ENCODE measurements around the gene ZC3H18. TPM values are rescaled to one million over a fixed set of nuclear protein-coding genes. Genes with fewer than 3 reads are reported as not detected.

ZC3H18 gene
- total RNA-seq, 5 donors from 2014 or later (not counting 1 experiment from before 2014, with no cell fraction given) = 87.0 to 111 (median 91.5) TPM

DNA sequence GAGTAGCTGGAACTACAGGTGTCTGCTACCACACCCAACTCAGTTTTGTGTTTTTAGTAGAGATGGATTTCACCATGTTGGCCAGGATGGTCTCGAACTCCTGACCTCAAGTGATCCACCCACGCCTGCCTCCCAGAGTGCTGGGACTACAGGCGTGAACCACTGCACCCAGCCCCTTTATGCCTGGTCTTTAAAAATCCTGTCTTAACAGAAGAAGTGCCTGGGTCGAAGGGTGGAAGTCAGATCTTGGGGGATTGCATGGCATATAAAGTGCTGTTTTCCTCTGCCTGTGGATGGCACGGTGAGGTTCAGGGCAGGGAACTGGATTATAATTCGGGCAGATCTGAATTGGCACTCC, 30.3 kb downstream of the ZC3H18 start:
- ATAC-seq (replicated peaks in 1 of 4) (no peak), DNase-seq (no peak)
- Mint-ChIP-seq H3K36me3 (peaks cover 34% of the 10 kb centered on the region), H3K4me1 (peaks cover 0 to 9% (median 3%) of the 10 kb centered on the region in 3 donors), H3K4me3 (no peak overlapping the region), H3K9me3 (no peaks in the 10 kb centered on the region), H3K27ac (no peak overlapping the region), H3K27me3 (no peaks in the 10 kb centered on the region)
- no peaks in the 10 kb centered on the region for H3K4me1 ChIP-seq (ENCODE audit: control insufficient read depth in 1 of 2, extremely low read depth in 1 of 2, insufficient read depth in 2 of 2, low read length in 2 of 2)
- no peak overlapping the region for H3K27ac ChIP-seq (ENCODE audit: low read length)
- WGBS (ENCODE audit: insufficient coverage) = 100% methylated on average over 2 of the region's 6 CpGs
- ChIA-PET CTCF (no interaction called here), POLR2A (no interaction called here)
- no peaks in the 10 kb centered on the region for H3K9me3 ChIP-seq
- peaks cover 29 to 59% of the 10 kb centered on the region in 2 donors for H3K36me3 ChIP-seq (ENCODE audit: control insufficient read depth in 2 of 2, extremely low read depth in 1 of 2, insufficient read depth in 1 of 2, low read length in 1 of 2)
- H3K4me3 ChIP-seq (ENCODE audit: control insufficient read depth in 1 of 2, extremely low read depth in 1 of 2, low read length in 1 of 2) = no peak overlapping the region
- H3K27me3 ChIP-seq (replicated peaks in 1 of 2; ENCODE audit: control insufficient read depth in 2 of 2, extremely low read depth in 1 of 2, insufficient read depth in 2 of 2, low read length in 1 of 2) = no peaks in the 10 kb centered on the region

DNA sequence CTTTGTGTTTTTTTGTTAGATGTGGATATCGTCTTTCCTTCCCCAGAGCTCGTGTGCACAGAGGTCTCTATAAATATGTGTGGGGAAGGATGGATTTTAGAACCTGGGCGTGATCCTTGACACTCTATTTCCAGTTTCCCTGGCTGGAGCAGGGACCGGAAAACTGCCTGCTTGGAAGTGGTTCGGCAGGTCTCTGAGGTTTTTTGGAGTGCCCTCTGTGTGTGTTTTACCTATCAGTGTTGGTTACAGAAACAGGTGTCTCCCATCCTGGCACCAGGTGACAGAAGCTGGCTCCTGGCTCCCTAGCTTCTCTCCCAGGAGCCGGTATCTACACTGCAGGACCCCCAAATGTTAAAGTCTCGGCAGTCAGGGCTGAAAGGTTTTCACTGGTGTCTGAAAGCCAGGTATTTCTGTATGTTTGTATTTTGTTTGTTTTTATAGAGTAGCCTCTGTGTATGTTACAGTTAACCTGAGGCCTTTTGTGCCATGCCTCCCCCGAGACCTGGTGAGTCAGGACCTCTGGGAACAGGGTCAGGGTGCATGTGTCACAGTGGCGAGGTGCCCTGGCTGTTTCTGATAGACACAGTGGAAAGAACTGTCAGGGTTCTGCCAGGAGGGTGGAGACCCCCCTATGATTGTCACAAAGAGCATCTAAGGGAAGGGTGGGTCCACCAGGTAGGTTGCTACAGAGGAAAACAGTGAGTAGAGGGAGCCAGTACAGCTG, 31.3 kb downstream of the ZC3H18 start:
- no peaks in the 10 kb centered on the region for H3K9me3 ChIP-seq
- peaks cover 31% of the 10 kb centered on the region for H3K36me3 Mint-ChIP-seq
- H3K4me1 ChIP-seq (ENCODE audit: control insufficient read depth in 1 of 2, extremely low read depth in 1 of 2, insufficient read depth in 2 of 2, low read length in 2 of 2) = no peaks in the 10 kb centered on the region
- no peak for ATAC-seq (replicated peaks in 1 of 4)
- H3K27me3 ChIP-seq (replicated peaks in 1 of 2; ENCODE audit: control insufficient read depth in 2 of 2, extremely low read depth in 1 of 2, insufficient read depth in 2 of 2, low read length in 1 of 2) = no peaks in the 10 kb centered on the region
- peaks cover 0 to 9% (median 0%) of the 10 kb centered on the region in 3 donors for H3K4me1 Mint-ChIP-seq
- no peaks in the 10 kb centered on the region for H3K27me3 Mint-ChIP-seq
- no peak overlapping the region for H3K27ac Mint-ChIP-seq
- POLR2A ChIA-PET = no interaction called here
- WGBS (ENCODE audit: insufficient coverage) = 90% methylated on average over 3 of the region's 9 CpGs
- H3K36me3 ChIP-seq (ENCODE audit: control insufficient read depth in 2 of 2, extremely low read depth in 1 of 2, insufficient read depth in 1 of 2, low read length in 1 of 2) = peaks cover 33 to 69% of the 10 kb centered on the region in 2 donors
- DNase-seq = no peak
- H3K9me3 Mint-ChIP-seq = no peaks in the 10 kb centered on the region
- no peak overlapping the region for H3K4me3 Mint-ChIP-seq
- CTCF ChIA-PET = no interaction called here
- H3K27ac ChIP-seq (ENCODE audit: low read length) = no peak overlapping the region
- H3K4me3 ChIP-seq (ENCODE audit: control insufficient read depth in 1 of 2, extremely low read depth in 1 of 2, low read length in 1 of 2) = no peak overlapping the region

DNA sequence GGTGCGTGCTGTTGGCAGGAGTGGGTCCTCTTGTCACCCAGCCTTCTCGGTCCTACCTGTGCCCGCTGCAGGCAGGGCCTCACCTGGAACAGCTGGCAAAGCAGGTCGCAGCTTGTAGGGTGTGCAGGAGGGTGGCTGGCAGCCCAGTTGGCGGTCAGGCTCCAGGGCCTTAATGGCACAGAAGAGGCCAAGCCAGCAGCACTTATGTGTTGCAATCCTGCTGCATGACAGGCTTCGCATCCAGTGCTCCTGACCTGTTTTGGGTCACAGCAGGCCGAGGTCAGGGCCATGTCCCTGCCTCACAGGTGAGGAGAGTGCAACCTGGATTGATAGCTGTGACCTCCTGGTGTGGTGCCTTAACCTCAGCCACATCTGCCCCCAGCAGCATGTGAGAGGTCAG, 31.9 kb downstream of the ZC3H18 start:
- DNase-seq (no peak), ATAC-seq (replicated peaks in 1 of 4) (no peak)
- Histone ChIP-seq H3K27me3 (replicated peaks in 1 of 2; ENCODE audit: control insufficient read depth in 2 of 2, extremely low read depth in 1 of 2, insufficient read depth in 2 of 2, low read length in 1 of 2) (no peaks in the 10 kb centered on the region), H3K27ac (ENCODE audit: low read length) (no peak overlapping the region), H3K4me3 (ENCODE audit: control insufficient read depth in 1 of 2, extremely low read depth in 1 of 2, low read length in 1 of 2) (no peak overlapping the region), H3K9me3 (no peaks in the 10 kb centered on the region), H3K4me1 (ENCODE audit: control insufficient read depth in 1 of 2, extremely low read depth in 1 of 2, insufficient read depth in 2 of 2, low read length in 2 of 2) (no peaks in the 10 kb centered on the region), H3K36me3 (ENCODE audit: control insufficient read depth in 2 of 2, extremely low read depth in 1 of 2, insufficient read depth in 1 of 2, low read length in 1 of 2) (peaks cover 33 to 74% of the 10 kb centered on the region in 2 donors)
- peaks cover 0 to 9% (median 0%) of the 10 kb centered on the region in 3 donors for H3K4me1 Mint-ChIP-seq
- no peaks in the 10 kb centered on the region for H3K27me3 Mint-ChIP-seq
- 92% methylated on average over 5 of the region's 7 CpGs for WGBS (ENCODE audit: insufficient coverage)
- no peaks in the 10 kb centered on the region for H3K9me3 Mint-ChIP-seq
- ChIA-PET POLR2A (no interaction called here), CTCF (no interaction called here)
- H3K36me3 Mint-ChIP-seq = peaks cover 31% of the 10 kb centered on the region
- no peak overlapping the region for H3K27ac Mint-ChIP-seq
- H3K4me3 Mint-ChIP-seq = no peak overlapping the region

DNA sequence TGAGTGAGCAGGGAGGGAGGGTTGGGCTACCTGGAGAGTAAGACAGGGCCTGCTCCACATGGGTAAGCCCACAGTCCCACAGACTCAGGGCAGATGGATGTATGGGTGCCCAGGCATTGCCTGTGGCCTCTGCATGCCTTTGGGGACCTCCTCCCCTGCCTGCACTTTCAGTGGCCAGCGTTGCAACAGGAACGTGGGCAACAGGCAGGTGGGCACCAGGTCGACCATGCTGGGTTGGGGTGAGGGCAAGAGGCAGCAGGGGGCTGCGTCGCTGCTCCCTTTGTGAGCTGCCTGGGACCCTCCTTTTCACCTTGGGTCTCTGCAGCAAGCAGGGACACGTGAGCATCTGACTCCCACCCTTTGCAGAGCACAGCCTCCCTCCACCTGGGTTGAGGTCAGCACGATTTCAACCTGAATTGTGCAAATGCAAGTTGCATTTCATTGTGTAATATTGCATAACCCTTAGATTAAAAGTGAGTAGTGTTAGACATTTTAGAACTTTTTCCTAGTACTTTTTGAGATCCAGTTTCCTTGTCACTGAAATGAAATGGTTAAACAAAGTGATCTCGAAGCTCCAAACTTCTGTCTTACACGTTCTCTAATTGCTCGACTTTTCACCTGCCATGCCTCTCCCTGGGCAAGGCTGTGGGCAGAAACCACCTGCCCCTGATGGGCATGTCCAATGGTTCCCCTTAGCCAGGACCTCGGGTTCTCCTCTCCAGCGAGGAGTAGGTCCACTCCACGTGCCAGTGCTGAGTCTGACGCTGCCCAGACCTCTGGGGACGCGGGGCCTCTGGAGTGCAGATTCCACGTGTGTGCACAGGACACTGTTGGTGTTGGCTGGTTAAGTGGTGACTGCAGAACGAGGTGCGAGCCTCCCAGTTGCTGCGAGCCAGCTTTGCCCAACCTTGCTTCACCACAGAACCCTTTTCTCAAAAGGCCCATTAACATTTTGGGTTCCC, 35.3 kb downstream of the ZC3H18 start:
- Mint-ChIP-seq H3K4me1 (peaks cover 2 to 4% (median 4%) of the 10 kb centered on the region in 3 donors), H3K4me3 (no peak overlapping the region), H3K9me3 (no peaks in the 10 kb centered on the region), H3K36me3 (peaks cover 30% of the 10 kb centered on the region), H3K27ac (no peak overlapping the region), H3K27me3 (no peaks in the 10 kb centered on the region)
- CTCF ChIA-PET = no interaction called here
- no peaks in the 10 kb centered on the region for H3K9me3 ChIP-seq
- no peak overlapping the region for H3K27ac ChIP-seq (ENCODE audit: low read length)
- POLR2A ChIA-PET = no interaction called here
- ATAC-seq (replicated peaks in 1 of 4) (no peak), DNase-seq (no peak)
- whole genome bisulfite sequencing (ENCODE audit: insufficient coverage) = 95% methylated on average over 6 of the region's 20 CpGs
- H3K4me1 ChIP-seq (ENCODE audit: control insufficient read depth in 1 of 2, extremely low read depth in 1 of 2, insufficient read depth in 2 of 2, low read length in 2 of 2) = no peaks in the 10 kb centered on the region
- no peak overlapping the region for H3K4me3 ChIP-seq (ENCODE audit: control insufficient read depth in 1 of 2, extremely low read depth in 1 of 2, low read length in 1 of 2)
- peaks cover 20 to 69% of the 10 kb centered on the region in 2 donors for H3K36me3 ChIP-seq (ENCODE audit: control insufficient read depth in 2 of 2, extremely low read depth in 1 of 2, insufficient read depth in 1 of 2, low read length in 1 of 2)
- no peaks in the 10 kb centered on the region for H3K27me3 ChIP-seq (replicated peaks in 1 of 2; ENCODE audit: control insufficient read depth in 2 of 2, extremely low read depth in 1 of 2, insufficient read depth in 2 of 2, low read length in 1 of 2)

DNA sequence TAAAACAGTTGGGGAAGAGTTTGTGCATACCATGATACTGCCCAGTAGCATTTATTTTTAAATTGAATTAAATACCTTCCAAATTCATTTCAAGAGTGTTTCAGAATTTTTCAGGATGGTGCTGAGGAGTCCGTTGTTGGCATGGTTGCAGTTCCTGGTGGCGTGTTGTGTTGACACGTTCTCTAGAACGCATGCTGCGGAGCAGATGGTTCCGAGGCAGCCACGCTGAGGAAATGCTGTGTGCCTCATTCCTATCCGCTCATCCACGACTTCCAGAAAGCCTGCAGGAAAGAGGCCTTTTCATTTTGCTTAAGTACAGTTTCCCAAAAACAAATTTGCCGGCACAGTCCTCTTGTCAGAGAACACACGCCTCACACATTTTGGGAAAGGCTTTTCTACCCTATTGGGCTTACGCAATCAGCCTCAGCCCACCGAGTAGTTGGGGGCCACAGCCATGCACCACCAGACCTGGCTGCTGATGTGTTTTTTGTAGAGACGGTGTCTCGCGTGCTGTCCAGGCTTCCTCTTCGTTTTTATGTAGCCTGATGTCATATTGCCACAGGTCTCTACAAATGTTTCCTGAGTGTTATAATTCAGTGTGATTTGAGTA, 36.0 kb downstream of the ZC3H18 start:
- Mint-ChIP-seq H3K9me3 (no peaks in the 10 kb centered on the region), H3K27me3 (no peaks in the 10 kb centered on the region), H3K27ac (no peak overlapping the region), H3K4me1 (peaks cover 2 to 8% (median 4%) of the 10 kb centered on the region in 3 donors), H3K36me3 (peaks cover 27% of the 10 kb centered on the region), H3K4me3 (no peak overlapping the region)
- ChIA-PET POLR2A (no interaction called here), CTCF (no interaction called here)
- Histone ChIP-seq H3K4me3 (ENCODE audit: control insufficient read depth in 1 of 2, extremely low read depth in 1 of 2, low read length in 1 of 2) (no peak overlapping the region), H3K27ac (ENCODE audit: low read length) (no peak overlapping the region), H3K9me3 (no peaks in the 10 kb centered on the region), H3K4me1 (ENCODE audit: control insufficient read depth in 1 of 2, extremely low read depth in 1 of 2, insufficient read depth in 2 of 2, low read length in 2 of 2) (no peaks in the 10 kb centered on the region), H3K27me3 (replicated peaks in 1 of 2; ENCODE audit: control insufficient read depth in 2 of 2, extremely low read depth in 1 of 2, insufficient read depth in 2 of 2, low read length in 1 of 2) (no peaks in the 10 kb centered on the region), H3K36me3 (ENCODE audit: control insufficient read depth in 2 of 2, extremely low read depth in 1 of 2, insufficient read depth in 1 of 2, low read length in 1 of 2) (peaks cover 19 to 68% of the 10 kb centered on the region in 2 donors)
- WGBS (ENCODE audit: insufficient coverage) = 92% methylated on average over 17 of the region's 17 CpGs
- ATAC-seq (replicated peaks in 1 of 4) = no peak
- no peak for DNase-seq

DNA sequence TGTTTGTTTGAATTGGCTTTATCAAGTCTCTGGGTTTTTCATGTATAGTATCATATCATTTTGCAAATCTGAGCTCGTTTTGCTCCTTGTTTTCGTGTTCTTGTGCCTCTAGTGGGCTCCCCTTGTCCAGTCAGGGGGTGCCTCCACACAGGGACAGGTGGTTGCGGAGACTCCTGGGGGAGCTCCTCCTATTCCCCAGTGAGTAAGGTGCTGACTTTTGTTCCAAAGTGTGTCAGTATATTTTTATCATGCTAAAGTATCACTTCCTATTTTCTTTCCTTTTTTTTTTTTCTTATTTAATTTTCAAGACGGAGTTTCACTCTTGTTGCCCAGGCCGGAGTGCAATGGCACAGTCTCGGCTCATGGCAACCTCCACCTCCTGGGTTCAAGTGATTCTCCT, 37.9 kb downstream of the ZC3H18 start:
- ChIA-PET CTCF (no interaction called here), POLR2A (interaction anchor here in 1 of 2 donors (0.7 kb wide), 1 partner anchor 41 kb away, joined by 4 read pairs; no protein-coding TSS in a partner anchor)
- Mint-ChIP-seq H3K9me3 (no peaks in the 10 kb centered on the region), H3K27ac (no peak overlapping the region), H3K4me3 (no peak overlapping the region), H3K27me3 (no peaks in the 10 kb centered on the region), H3K4me1 (peaks cover 4 to 7% (median 5%) of the 10 kb centered on the region in 3 donors), H3K36me3 (peaks cover 26% of the 10 kb centered on the region)
- Histone ChIP-seq H3K9me3 (no peaks in the 10 kb centered on the region), H3K4me3 (ENCODE audit: control insufficient read depth in 1 of 2, extremely low read depth in 1 of 2, low read length in 1 of 2) (no peak overlapping the region), H3K27ac (ENCODE audit: low read length) (no peak overlapping the region), H3K27me3 (replicated peaks in 1 of 2; ENCODE audit: control insufficient read depth in 2 of 2, extremely low read depth in 1 of 2, insufficient read depth in 2 of 2, low read length in 1 of 2) (no peaks in the 10 kb centered on the region), H3K4me1 (ENCODE audit: control insufficient read depth in 1 of 2, extremely low read depth in 1 of 2, insufficient read depth in 2 of 2, low read length in 2 of 2) (no peaks in the 10 kb centered on the region), H3K36me3 (ENCODE audit: control insufficient read depth in 2 of 2, extremely low read depth in 1 of 2, insufficient read depth in 1 of 2, low read length in 1 of 2) (peaks cover 19 to 69% of the 10 kb centered on the region in 2 donors)
- ATAC-seq (replicated peaks in 1 of 4) (no peak), DNase-seq (no peak)
- no CpG with 5 or more reads among the region's 6 CpGs for WGBS (ENCODE audit: insufficient coverage)

Measured in T-cell (primary cell).